GM18517 (cell line): ENCODE measurements around the gene IL22RA1.

Experiments
- ATAC-seq: cut with Tn5 transposase; IDR thresholded peaks from one replicate; pipeline ENCODE4 v1.9.1; 2021; ENCODE audit warnings: mild to moderate bottlenecking, moderate library complexity; ENCODE audit not compliant: unreplicated experiment

Gene IL22RA1

GRCh38 chr1:24138476-24139221, 4.3 kb downstream of the IL22RA1 start:
- no peak for ATAC-seq

- no peak for ATAC-seq
Observed at GRCh38 chr1:24136956-24137539, 5.9 kb downstream of the IL22RA1 start.

GRCh38 chr1:24134376-24134775, 8.6 kb downstream of the IL22RA1 start:
- no peak for ATAC-seq

GRCh38 chr1:24133819-24134218, 9.1 kb downstream of the IL22RA1 start:
- no peak for ATAC-seq

- ATAC-seq, result no peak
Observed at GRCh38 chr1:24130385-24130784, 12.6 kb downstream of the IL22RA1 start.

- no peak for ATAC-seq
Observed at GRCh38 chr1:24127801-24128363, 15.1 kb downstream of the IL22RA1 start.

GRCh38 chr1:24127134-24127800, 15.7 kb downstream of the IL22RA1 start:
- no peak for ATAC-seq

GRCh38 chr1:24126672-24127023, 16.3 kb downstream of the IL22RA1 start:
- ATAC-seq, result no peak

GRCh38 chr1:24126018-24126671, 16.8 kb downstream of the IL22RA1 start:
- ATAC-seq, result no peak

GRCh38 chr1:24125456-24125855, 17.5 kb downstream of the IL22RA1 start:
- ATAC-seq, result no peak

- no peak for ATAC-seq
Observed at GRCh38 chr1:24124980-24125379, 18.0 kb downstream of the IL22RA1 start.

- no peak for ATAC-seq
Observed at GRCh38 chr1:24123611-24124010, 19.3 kb downstream of the IL22RA1 start.

GRCh38 chr1:24122776-24123175, 20.2 kb downstream of the IL22RA1 start:
- ATAC-seq, result no peak

- no peak for ATAC-seq
Observed at GRCh38 chr1:24121406-24121805, 21.5 kb downstream of the IL22RA1 start.

GRCh38 chr1:24120965-24121364, 22.0 kb downstream of the IL22RA1 start:
- no peak for ATAC-seq

- no peak for ATAC-seq
Observed at GRCh38 chr1:24119859-24120756, 22.8 kb downstream of the IL22RA1 start.

- ATAC-seq, result no peak
Observed at GRCh38 chr1:24119489-24119858, 23.5 kb downstream of the IL22RA1 start.

- no peak for ATAC-seq
Observed at GRCh38 chr1:24118410-24119242, 24.3 kb downstream of the IL22RA1 start.

- ATAC-seq, result no peak
Observed at GRCh38 chr1:24117722-24118409, 25.1 kb downstream of the IL22RA1 start.
